ENCODE measurements around the gene COPZ1. TPM values are rescaled to one million over a fixed set of nuclear protein-coding genes. Genes with fewer than 3 reads are reported as not detected.

The COPZ1 gene, protein sequence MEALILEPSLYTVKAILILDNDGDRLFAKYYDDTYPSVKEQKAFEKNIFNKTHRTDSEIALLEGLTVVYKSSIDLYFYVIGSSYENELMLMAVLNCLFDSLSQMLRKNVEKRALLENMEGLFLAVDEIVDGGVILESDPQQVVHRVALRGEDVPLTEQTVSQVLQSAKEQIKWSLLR
- total RNA-seq, result 126 and 145 TPM in 2 replicates

DNA sequence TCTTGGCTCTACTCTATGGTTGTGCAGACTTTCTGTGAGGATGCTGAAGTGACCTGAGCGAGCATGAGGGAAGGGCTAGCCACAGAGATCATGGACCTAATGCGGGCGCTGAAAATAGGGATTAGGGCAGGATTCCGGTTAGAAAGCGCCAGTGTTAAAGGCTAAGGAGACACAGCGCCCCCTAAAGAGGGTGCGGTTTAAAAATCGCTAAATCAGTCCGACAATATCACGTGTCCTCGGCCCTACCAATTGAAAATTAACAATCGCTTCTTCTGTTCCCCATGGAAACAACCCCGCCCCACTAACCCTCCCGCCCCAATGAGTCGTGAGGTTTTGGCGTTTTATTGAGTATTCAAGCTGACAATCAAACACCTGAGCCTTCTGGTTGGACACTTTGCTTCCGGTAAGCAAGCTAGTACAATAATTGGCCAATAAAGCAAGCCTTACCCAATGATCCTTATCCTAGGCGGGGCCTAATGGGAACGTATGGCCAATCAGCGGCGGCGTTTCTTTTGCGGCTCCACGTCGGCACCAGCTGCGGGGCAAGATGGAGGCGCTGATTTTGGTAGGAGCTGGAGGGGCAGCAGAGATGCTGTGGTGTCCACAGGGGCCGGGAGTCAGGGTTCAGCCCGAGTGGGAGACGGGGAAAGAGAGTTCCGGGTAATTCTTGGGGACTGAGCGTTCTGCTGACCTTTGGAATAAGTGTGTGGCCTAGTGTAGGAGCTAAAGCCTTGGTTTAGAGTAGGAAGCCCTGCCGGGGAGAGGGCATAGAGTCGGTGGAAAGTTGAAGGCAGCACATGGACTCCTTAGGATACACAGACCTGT lies at the start of gene COPZ1:
Gene COPZ1, plus strand, starts transcription at position 515 of the 825 bp plus-strand sequence. Its CDS starts 33 bp downstream, at position 548.

DNA sequence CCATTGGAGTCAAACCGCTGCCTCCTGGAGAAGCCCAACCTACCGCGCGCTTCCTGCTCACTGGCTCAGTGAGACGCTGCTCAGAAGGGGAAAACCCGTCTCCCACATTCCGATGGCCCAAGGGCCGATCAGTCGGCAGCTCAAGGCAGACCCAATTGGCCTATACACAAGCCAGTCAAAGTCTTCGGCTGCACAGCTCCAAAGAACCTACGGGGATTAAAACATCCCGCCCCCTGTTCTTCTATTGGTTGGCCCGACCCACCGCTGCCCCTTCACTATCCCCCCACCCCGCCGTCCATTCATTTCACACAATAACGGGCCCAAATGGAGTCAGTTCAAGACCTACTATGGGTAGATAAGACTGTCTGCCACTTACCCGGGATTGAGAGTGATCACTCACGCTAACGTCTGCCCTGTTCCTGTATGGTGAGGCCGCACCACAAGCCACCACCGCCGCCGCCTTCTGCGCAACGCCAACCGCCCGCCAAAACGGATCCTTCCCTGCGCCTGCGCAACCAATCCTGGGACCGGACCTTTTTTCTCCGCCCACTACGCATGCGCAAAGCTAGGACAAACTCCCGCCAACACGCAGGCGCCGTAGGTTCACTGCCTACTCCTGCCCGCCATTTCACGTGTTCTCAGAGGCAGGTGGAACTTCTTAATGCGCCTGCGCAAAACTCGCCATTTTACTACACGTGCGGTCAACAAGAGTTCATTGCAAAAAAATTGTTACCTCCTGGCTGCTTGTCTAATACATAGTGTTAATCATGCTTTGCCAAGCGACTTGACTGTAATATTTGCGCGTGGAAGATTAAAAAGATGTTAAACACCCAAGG lies 45.1 kb upstream of the COPZ1 start, which contains the start of gene CBX5:
Gene CBX5, minus strand, starts transcription at position 491 of the 836 bp plus-strand sequence. CDS start 22,472 bp downstream, outside the sequence.

DNA sequence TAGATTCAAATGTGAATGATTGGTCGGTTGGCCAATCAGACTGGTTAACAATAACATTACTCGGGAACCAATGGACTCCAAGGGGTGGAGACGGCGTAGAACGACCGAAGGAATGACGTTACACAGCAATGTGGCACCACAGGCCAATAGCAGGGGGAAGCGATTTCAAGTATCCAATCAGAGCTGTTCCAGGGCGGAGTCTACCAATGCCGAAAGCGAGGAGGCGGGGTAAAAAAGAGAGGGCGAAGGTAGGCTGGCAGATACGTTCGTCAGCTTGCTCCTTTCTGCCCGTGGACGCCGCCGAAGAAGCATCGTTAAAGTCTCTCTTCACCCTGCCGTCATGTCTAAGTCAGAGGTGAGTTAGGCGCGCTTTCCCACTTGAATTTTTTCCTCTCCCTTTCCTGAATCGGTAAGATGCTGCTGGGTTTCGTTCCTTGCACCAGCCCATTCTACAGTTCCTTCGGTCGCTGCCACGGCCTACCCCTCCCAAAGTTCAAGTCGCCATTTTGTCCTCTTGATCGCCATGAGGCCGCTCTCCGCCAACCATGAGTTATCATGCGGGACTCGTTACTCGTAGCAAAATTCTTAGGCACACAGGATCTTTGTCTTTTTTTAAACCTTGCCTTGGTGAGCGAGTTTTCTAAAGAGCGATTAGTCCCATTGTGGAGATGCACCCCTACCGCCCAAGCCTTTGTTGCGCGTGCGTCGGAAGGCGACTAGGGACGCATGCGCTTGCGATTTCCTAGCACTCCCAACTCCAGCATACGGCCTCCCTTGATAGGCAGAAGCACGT lies 44.3 kb upstream of the COPZ1 start, which contains the start of gene HNRNPA1:
Gene HNRNPA1, plus strand, starts transcription at position 259 of the 793 bp plus-strand sequence. Its CDS starts 82 bp downstream, at position 341.

DNA sequence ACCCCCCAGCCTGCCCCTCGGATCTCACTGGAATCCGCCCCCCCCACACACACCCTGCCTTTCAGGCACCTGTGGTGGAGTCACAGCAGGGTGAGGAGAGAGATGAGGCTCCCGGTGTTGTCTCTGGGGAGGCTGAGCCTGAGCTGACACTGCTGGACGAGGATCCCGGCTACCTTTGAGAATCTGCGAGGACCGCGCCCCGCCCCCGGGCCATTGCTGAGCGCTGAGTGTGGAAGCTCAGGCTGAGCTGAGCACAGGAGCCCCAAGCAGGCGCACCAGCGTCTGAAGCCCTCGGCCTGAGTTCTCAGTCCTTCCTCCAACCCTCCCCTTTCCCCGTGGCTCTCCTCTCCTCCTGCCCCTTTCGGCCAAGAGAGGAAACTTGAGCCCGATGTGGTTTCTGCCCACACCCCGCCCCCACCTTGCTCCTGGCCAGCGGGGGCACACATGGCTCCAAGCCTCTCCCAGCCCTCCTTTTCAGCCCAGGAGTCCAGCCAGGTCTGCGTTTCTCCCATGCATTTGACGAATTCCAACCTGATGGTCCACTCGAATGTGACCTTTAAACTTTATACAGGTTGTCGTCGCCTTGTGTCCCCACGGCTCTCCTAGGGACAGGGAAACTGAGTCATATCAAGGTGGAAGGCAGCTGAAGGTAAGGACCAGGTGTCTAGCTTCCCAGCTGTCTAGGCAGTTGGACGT lies 24.1 kb upstream of the COPZ1 start, which contains the start of gene NFE2:
Gene NFE2, minus strand, starts transcription at position 284 of the 696 bp plus-strand sequence. CDS start 5,767 bp downstream, outside the sequence.

DNA sequence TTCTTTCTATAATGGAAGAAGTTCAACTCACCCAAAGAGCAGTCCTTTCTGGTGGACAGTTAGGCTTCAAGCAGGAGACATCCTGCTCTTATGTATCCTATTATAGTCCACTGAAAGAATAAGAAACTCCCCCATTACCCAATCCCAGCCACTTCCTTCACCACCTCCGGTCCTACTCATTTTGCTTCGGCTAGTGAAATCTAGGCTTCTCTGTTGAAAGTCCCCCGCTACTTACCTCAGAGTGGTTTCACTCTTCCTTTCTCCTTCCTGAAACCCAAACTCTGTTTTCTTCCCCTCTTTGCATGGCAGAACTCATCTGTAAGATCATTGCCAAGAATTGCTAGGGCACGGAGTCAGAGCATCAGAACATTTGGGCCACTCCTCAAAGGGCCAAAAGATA lies 39.5 kb downstream of the COPZ1 start, which contains the start of gene GPR84:
Gene GPR84, minus strand, starts transcription at position 74 of the 400 bp plus-strand sequence. CDS start 635 bp downstream, outside the sequence.

DNA sequence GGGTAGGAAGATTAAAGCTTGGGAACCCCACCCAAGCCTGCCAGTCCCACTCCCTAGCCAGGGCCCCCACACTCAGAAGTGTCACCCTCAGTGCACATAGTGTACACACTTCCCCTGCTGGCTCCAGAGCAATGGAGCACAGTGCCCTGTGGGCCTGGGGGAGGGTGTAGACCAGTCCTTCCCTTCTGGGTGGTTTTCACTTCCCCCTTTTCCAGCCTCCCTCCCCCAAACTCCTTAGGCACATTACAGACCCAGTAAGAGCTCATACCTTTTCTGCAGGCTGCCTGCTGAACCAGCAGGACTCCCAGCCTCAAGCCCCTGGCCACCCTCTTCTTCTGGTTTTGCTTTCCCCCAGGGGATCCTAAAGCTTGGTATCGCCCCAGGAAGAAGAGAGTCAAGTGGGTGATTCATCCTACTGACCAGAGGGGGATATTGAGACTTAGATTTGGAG lies 59.7 kb downstream of the COPZ1 start, which contains the start of gene ZNF385A:
Gene ZNF385A, minus strand, starts transcription at position 143 of the 451 bp plus-strand sequence. CDS start 219 bp downstream, outside the sequence.

Small RNA genes lying within 50 kb of the gene (small RNA-seq; reads per million reads assigned to genes)
- gene MIR148B (2,122 reads per million, percentile 99 among the genes with 10 or more reads in this experiment), gene RN7SL744P (not detected), gene RNU6-950P (not detected)

Other genes starting within 250 kb of the COPZ1 start
- gene SMUG1, start 136.1 kb upstream of the COPZ1 start, total RNA-seq, result 22.6 and 24.5 TPM in 2 replicates
- gene CBX5, start 45.0 kb upstream of the COPZ1 start, total RNA-seq, result 67.9 and 72.2 TPM in 2 replicates
- gene HNRNPA1, start 44.4 kb upstream of the COPZ1 start, total RNA-seq, result 517 and 660 TPM in 2 replicates
- gene NFE2, start 24.1 kb upstream of the COPZ1 start, total RNA-seq, result 0.43 and 0.65 TPM in 2 replicates
- under 0.01 and 0.13 TPM in 2 replicates for gene GPR84, start 39.4 kb downstream of the COPZ1 start, total RNA-seq
- gene ZNF385A, start 59.6 kb downstream of the COPZ1 start, total RNA-seq, result 2.9 and 3.6 TPM in 2 replicates
- 294 and 310 TPM in 2 replicates for gene ITGA5, start 94.1 kb downstream of the COPZ1 start, total RNA-seq
- gene GTSF1, start 148.5 kb downstream of the COPZ1 start, total RNA-seq, result not detected in 2 replicates
- 0.11 and 0.26 TPM in 2 replicates for gene NCKAP1L, start 172.6 kb downstream of the COPZ1 start, total RNA-seq
- gene PDE1B, start 224.5 kb downstream of the COPZ1 start, total RNA-seq, result 0.39 and 0.54 TPM in 2 replicates